ENCODE measurements around the gene DDO.

DNA sequence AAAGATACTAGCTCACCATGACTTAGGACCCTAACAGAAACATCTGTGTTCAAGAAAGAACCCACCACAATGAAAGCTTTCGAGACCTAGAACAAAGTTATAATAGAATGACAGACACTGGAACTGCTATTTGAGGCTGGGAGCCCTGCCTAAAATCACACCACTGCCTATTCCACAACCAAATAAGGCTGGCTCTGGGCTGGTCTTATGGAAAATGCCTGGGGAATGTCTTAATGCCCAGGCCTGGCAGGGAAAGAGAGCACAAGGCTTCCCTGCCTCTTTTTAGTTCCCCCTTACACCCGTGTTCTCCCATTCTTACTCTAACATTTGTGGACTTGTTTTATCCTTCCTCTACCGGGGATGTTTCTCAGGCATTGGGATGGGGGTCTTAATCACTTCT, 51.6 kb downstream of the DDO start:
- TF ChIP-seq CTCF (IDR thresholded peaks at IDR 0.05) (no peak), POLR2A (IDR thresholded peaks at IDR 0.05) (no peak)

Data from ovary (tissue), 3 donors.